Suprapubic skin (tissue), 4 donors: ENCODE data around the gene TRMT61A. TPM values are rescaled to one million over a fixed set of nuclear protein-coding genes. Genes with fewer than 3 reads are reported as not detected.

Source experiments
- DNase-seq, 2 donors: peaks; one replicate each; pipeline ENCODE4 v3.0.0-alpha.2; 2019; ENCODE audit warnings: low spot score in 2 of 2
- H3K27ac ChIP-seq: fragments of 200-600 bp; sonication (generic); one replicate; pipeline ENCODE4 v1.5.1; 2019
- H3K27me3 ChIP-seq: fragments of 200-600 bp; sonication (generic); one replicate; pipeline ENCODE4 v1.5.1; 2019
- H3K36me3 ChIP-seq: fragments of 200-600 bp; sonication (generic); one replicate; pipeline ENCODE4 v1.5.1; 2019
- H3K4me1 ChIP-seq: fragments of 200-600 bp; sonication (generic); one replicate; pipeline ENCODE4 v1.5.1; 2019
- H3K4me3 ChIP-seq: fragments of 200-600 bp; sonication (generic); one replicate; pipeline ENCODE4 v1.5.1; 2019; ENCODE audit warnings: mild to moderate bottlenecking
- H3K9me3 ChIP-seq: fragments of 200-600 bp; sonication (generic); one replicate; pipeline ENCODE4 v1.5.1; 2019
- CTCF ChIP-seq, 2 donors: fragments of 200-600 bp in 1 of 2; fragments of 450-650 bp in 1 of 2; sonication (generic) in 1 of 2; IDR thresholded peaks; one replicate each; pipeline ENCODE4 v1.5.1; 2016 to 2019; ENCODE audit warnings: antibody characterized with exemption in 2 of 2, mild to moderate bottlenecking in 1 of 2, moderate library complexity in 1 of 2
- EP300 ChIP-seq: sonication (generic); formaldehyde crosslinking; IDR thresholded peaks from one replicate; pipeline ENCODE4 v1.6.1; 2017; ENCODE audit warnings: antibody characterized with exemption
- POLR2A ChIP-seq, 2 donors: fragments of 450-650 bp; IDR thresholded peaks; one replicate each; pipeline ENCODE4 v1.6.1; 2017; ENCODE audit warnings: antibody characterized with exemption in 2 of 2, mild to moderate bottlenecking in 2 of 2, moderate library complexity in 2 of 2
- POLR2AphosphoS5 ChIP-seq, 3 donors: sonication (generic); formaldehyde crosslinking; IDR thresholded peaks; one replicate each; pipeline ENCODE4 v1.6.1; 2017; ENCODE audit warnings: antibody characterized with exemption in 3 of 3
- WGBS: methylation state at CpG from one replicate; pipeline ENCODE4 v1.1.5; 2018; 5-methylcytosine and 5-hydroxymethylcytosine counted together
- total RNA-seq, 4 donors: library from RNA; depleted of rRNA; stranded (reverse); fragments of >200 nt; gene quantifications; one replicate each; pipeline ENCODE4 v1.1.0, GENCODE V29; 2016

TRMT61A gene
- total RNA-seq, 4 donors from 2014 or later = 15.9 to 21.9 (median 18.5) TPM

- Histone ChIP-seq H3K9me3 (no peaks in the 10 kb centered on the region), H3K4me1 (peaks cover 22% of the 10 kb centered on the region), H3K27me3 (no peaks in the 10 kb centered on the region), H3K27ac (no peak overlapping the region), H3K36me3 (peaks cover 57% of the 10 kb centered on the region), H3K4me3 (no peak overlapping the region)
- peak in 1 of 2 donors; percentile 17 for DNase-seq
- WGBS = 37% methylated on average over 1 of the region's 1 CpG
- TF ChIP-seq POLR2AphosphoS5 (IDR thresholded peaks at IDR 0.05) = no peak
- TF ChIP-seq EP300 = no peak
- TF ChIP-seq POLR2A (IDR thresholded peaks at IDR 0.05) = no peak
- TF ChIP-seq CTCF (IDR thresholded peaks at IDR 0.05) = no peak
Observed at GRCh38 chr14:103496776-103497175, 32.2 kb upstream of the TRMT61A start.

- Histone ChIP-seq H3K27me3 (no peaks in the 10 kb centered on the region), H3K4me3 (no peak overlapping the region), H3K27ac (no peak overlapping the region), H3K36me3 (peaks cover 63% of the 10 kb centered on the region), H3K4me1 (peaks cover 14% of the 10 kb centered on the region), H3K9me3 (no peaks in the 10 kb centered on the region)
- DNase-seq = peak; percentile 25 to 54
- TF ChIP-seq POLR2A (IDR thresholded peaks at IDR 0.05) (no peak), POLR2AphosphoS5 (IDR thresholded peaks at IDR 0.05) (no peak), CTCF (IDR thresholded peaks at IDR 0.05) (no peak), EP300 (no peak)
- 60% methylated on average over 10 of the region's 10 CpGs for WGBS
Observed at GRCh38 chr14:103499709-103500108, 29.3 kb upstream of the TRMT61A start.

DNA sequence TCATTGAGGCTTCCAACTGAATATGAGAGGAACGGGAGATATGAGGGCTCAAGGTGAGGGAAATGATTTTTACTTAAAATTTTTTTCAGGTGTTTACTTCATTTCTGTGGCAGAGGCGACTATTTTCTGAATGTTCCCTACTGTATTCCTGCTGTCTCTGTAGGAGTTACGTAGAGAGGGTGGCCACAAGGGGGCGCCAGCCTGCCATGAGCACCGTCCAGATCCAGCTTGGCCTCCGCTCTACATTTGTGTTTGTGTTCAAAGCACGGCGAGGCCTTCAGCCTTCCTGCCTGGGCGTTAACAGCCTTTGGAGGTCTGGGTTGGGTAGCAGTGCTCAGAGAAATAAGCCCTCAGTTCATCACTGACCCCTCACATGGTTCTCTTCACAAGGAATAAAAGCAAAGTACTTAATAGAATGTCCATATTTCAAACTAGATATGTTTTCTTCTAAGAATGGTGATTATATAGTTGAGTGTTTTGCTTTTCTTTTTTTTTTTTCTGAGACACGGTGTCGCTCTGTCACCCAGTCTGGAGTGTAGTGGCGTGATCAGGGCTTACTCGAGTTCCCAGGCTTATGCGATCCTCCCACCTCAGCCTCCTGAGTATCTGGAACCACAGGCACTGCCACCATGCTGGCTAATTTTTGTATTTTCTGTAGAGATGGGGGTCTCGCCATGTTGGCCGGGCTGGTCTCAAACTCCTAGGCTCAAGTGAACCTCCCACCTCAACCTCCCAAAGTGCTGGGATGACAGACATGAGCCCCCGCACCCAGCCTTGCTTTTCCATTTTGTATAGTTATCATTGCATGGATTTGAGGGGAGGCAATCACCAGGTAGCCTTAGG is 28.6 kb upstream of the TRMT61A start:
- H3K36me3 ChIP-seq = peaks cover 63% of the 10 kb centered on the region
- no peak overlapping the region for H3K27ac ChIP-seq
- no peak for TF ChIP-seq EP300
- peak in 1 of 3 donors; percentile 24 for TF ChIP-seq POLR2AphosphoS5 (IDR thresholded peaks at IDR 0.05)
- TF ChIP-seq CTCF (IDR thresholded peaks at IDR 0.05) = peak; percentile 91 to 92
- TF ChIP-seq POLR2A (IDR thresholded peaks at IDR 0.05) = no peak
- 38% methylated on average over 17 of the region's 17 CpGs for WGBS
- DNase-seq = peak; percentile 93 to 95
- H3K27me3 ChIP-seq = no peaks in the 10 kb centered on the region
- no peak overlapping the region for H3K4me3 ChIP-seq
- H3K4me1 ChIP-seq = peaks cover 14% of the 10 kb centered on the region
- no peaks in the 10 kb centered on the region for H3K9me3 ChIP-seq

GRCh38 chr14:103501041-103501870 is 27.7 kb upstream of the TRMT61A start:
- no peak overlapping the region for H3K27ac ChIP-seq
- TF ChIP-seq POLR2A (IDR thresholded peaks at IDR 0.05) = no peak
- TF ChIP-seq EP300 = no peak
- no peak for TF ChIP-seq CTCF (IDR thresholded peaks at IDR 0.05)
- H3K27me3 ChIP-seq = no peaks in the 10 kb centered on the region
- peaks cover 11% of the 10 kb centered on the region for H3K4me1 ChIP-seq
- WGBS = 84% methylated on average over 11 of the region's 11 CpGs
- H3K36me3 ChIP-seq = peaks cover 62% of the 10 kb centered on the region
- H3K9me3 ChIP-seq = no peaks in the 10 kb centered on the region
- no peak overlapping the region for H3K4me3 ChIP-seq
- DNase-seq = peak; percentile 29 to 38
